Psoas muscle (tissue), 8 donors: ENCODE measurements around the gene RHOT2. TPM values are rescaled to one million over a fixed set of nuclear protein-coding genes. Genes with fewer than 3 reads are reported as not detected.

Source experiments
- ATAC-seq, 4 donors: fragments of 200-7000 bp; cut with Tn5 transposase; one replicate each; pipeline ENCODE4 v1.9.1; 2020; ENCODE audit warnings: moderate library complexity in 3 of 4, mild to moderate bottlenecking in 2 of 4
- DNase-seq, 2 donors: peaks; one replicate each; pipeline ENCODE4 v3.0.0-alpha.2; 2020
- H3K27ac ChIP-seq: fragments of 200-600 bp; one replicate; pipeline ENCODE4 v1.8.0; 2022
- H3K27me3 ChIP-seq, 3 donors: fragments of 200-600 bp in 1 of 3; one replicate each; pipeline versions ENCODE4 v1.6.1 to v1.8.0; 2013 to 2022; ENCODE audit warnings: low read length in 2 of 3, mild to moderate bottlenecking in 2 of 3, moderate library complexity in 1 of 3; ENCODE audit not compliant: insufficient read depth in 3 of 3
- H3K36me3 ChIP-seq, 2 donors: fragments of 200-600 bp in 1 of 2; one replicate each; pipeline versions ENCODE4 v1.6.1 to v1.8.0; 2013 to 2022; ENCODE audit warnings: low read depth in 1 of 2, mild to moderate bottlenecking in 1 of 2, moderate library complexity in 1 of 2; ENCODE audit not compliant: insufficient read depth in 1 of 2
- H3K4me1 ChIP-seq: fragments of 200-600 bp; one replicate; pipeline ENCODE4 v1.8.0; 2022
- H3K4me3 ChIP-seq: fragments of 200-600 bp; one replicate; pipeline ENCODE4 v1.8.0; 2022; ENCODE audit warnings: mild to moderate bottlenecking
- H3K9me3 ChIP-seq: fragments of 200-600 bp; one replicate; pipeline ENCODE4 v1.8.0; 2022
- WGBS, 3 donors: extraction: QIAGEN DNeasy Blood & Tissue Kit; methylation state at CpG; one replicate each; pipeline versions ENCODE4 v1.1.6 to v1.1.7; 2013; 5-methylcytosine and 5-hydroxymethylcytosine counted together
- intact Hi-C, 2 donors: fragments of 100-400 bp; cut with DNase I; formaldehyde crosslinking; loops; one replicate each; pipeline versions ENCODE4 v1.11.0 to v1.14.2; 2022
- polyA plus RNA-seq, 3 donors: library from polyadenylated mRNA; stranded (reverse); fragments of 200-250 nt; gene quantifications; one replicate each; pipeline ENCODE4 v1.2.3, GENCODE V29; 2013
- total RNA-seq, 4 donors: library from RNA; stranded (reverse); fragmentation: NEBNext Ultra II Directional in 2 of 4; extraction: Animal tissue kit (Norgen Biotek cat#: 25700) in 2 of 4; gene quantifications; one replicate each; pipeline versions ENCODE4 v1.2.1 to v1.2.4, GENCODE V29; 2021 to 2023
- TF ChIP-seq, protein P1 (sequence below): fragments of 200-600 bp; IDR thresholded peaks from one replicate; pipeline ENCODE4 v1.8.0; 2022; ENCODE audit warnings: antibody characterized with exemption
- donor health status: healthy with polysubstance abuse.
- donor health status: DM: no; HTN: no; CAD: no; lungs with moderate emphysema.
- donor health status: Bipolar disorder and iron deficiency.
- donor health status: healthy.
- donor health status: DM: yes; HTN: yes; CAD: no.
- donor health status: DM: no; HTN: no; CAD: no.
- donor health status: DM: no; HTN: no; CAD: no.
- donor health status: DM: yes; HTN: yes; CAD: no.

The RHOT2 gene
- total and polyA plus RNA-seq, 7 donors, result 38.8 to 75.8 (median 52.3) TPM

DNA sequence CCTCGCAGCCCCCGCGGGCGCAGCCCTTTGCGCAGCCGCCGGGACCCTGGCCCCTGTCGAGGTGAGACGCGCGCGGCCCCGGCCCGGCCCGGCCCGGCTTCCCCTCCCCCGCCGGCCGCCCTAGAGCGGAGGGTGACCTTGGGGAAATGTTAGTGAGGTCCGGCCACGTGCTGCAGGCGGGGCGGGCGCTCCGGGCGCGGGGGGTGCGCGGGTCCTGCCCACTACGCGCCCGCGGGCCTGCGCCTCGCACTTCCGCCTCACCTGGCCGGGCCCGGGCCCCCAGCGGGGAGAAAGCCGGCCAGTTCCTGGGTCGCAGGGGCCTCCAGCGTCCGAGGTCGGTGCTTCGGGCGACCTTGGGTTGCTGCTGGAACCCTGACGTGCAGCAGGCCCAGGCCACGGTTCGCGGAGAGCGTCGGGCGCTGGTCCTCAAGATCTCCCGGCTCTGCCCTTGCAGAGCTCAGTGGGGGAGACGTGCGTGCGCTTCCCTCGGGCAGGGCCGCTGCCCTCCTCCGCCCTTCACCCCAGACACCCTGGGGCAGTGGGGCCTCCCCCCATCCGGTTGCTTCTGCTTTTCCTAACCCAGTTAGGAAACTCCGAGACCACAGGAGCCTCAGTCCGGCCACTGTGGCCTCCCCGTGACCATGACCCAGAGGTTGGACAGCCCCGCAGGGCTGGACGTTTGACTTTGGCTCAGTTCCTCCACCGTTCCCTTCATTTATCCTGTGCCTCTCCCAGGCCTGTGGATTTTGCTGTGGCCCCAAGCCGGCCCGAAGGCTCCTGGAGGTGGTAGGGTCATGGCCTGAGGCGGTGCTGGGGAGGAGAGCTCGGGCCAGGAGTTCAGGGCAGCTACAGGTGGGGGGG, 25.5 kb upstream of the RHOT2 start:
- peaks cover 58% of the 10 kb centered on the region for H3K4me1 ChIP-seq
- peak overlapping the region; percentile 92 for H3K27ac ChIP-seq
- peak; percentile 51 to 52 (median 52) for ATAC-seq
- 4 to 7% (median 7%) methylated on average over 35 to 72 of the region's 72 CpGs for WGBS, 3 donors
- H3K27me3 ChIP-seq, result no peaks in the 10 kb centered on the region
- intact Hi-C loops, result no loop called here
- peak overlapping the region; percentile 88 for H3K4me3 ChIP-seq
- peaks cover 0 to 5% of the 10 kb centered on the region in 2 donors for H3K36me3 ChIP-seq
- no peaks in the 10 kb centered on the region for H3K9me3 ChIP-seq
- DNase-seq, result peak; percentile 69 to 85
- TF ChIP-seq, protein P1, sequence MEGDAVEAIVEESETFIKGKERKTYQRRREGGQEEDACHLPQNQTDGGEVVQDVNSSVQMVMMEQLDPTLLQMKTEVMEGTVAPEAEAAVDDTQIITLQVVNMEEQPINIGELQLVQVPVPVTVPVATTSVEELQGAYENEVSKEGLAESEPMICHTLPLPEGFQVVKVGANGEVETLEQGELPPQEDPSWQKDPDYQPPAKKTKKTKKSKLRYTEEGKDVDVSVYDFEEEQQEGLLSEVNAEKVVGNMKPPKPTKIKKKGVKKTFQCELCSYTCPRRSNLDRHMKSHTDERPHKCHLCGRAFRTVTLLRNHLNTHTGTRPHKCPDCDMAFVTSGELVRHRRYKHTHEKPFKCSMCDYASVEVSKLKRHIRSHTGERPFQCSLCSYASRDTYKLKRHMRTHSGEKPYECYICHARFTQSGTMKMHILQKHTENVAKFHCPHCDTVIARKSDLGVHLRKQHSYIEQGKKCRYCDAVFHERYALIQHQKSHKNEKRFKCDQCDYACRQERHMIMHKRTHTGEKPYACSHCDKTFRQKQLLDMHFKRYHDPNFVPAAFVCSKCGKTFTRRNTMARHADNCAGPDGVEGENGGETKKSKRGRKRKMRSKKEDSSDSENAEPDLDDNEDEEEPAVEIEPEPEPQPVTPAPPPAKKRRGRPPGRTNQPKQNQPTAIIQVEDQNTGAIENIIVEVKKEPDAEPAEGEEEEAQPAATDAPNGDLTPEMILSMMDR, result no peak

GRCh38 chr16:643050-643368, 24.9 kb upstream of the RHOT2 start:
- Histone ChIP-seq H3K4me1 (peaks cover 56% of the 10 kb centered on the region), H3K9me3 (no peaks in the 10 kb centered on the region), H3K36me3 (peaks cover 0 to 5% of the 10 kb centered on the region in 2 donors), H3K4me3 (peak overlapping the region; percentile 88), H3K27me3 (no peaks in the 10 kb centered on the region), H3K27ac (peak overlapping the region; percentile 92)
- intact Hi-C loops, result no loop called here
- no peak for DNase-seq
- ATAC-seq, result no peak
- TF ChIP-seq, protein P1, result no peak
- 80 to 87% (median 83%) methylated on average over 13 of the region's 13 CpGs for WGBS, 3 donors

- Histone ChIP-seq H3K36me3 (peaks cover 0 to 5% of the 10 kb centered on the region in 2 donors), H3K27ac (peak overlapping the region; percentile 93), H3K4me3 (no peak overlapping the region), H3K4me1 (peaks cover 63% of the 10 kb centered on the region), H3K9me3 (no peaks in the 10 kb centered on the region), H3K27me3 (no peaks in the 10 kb centered on the region)
- TF ChIP-seq, protein P1, result no peak
- no peak for DNase-seq
- 83 to 95% (median 88%) methylated on average over 12 of the region's 12 CpGs for WGBS, 3 donors
- intact Hi-C loops, result no loop called here
- no peak for ATAC-seq
Measured at GRCh38 chr16:644556-644955, 23.4 kb upstream of the RHOT2 start.

GRCh38 chr16:645852-646678, 21.9 kb upstream of the RHOT2 start:
- ATAC-seq (peak in 2 of 4 donors; percentile 14 to 21), DNase-seq (peak in 1 of 2 donors; percentile 80)
- Histone ChIP-seq H3K27ac (peak overlapping the region; percentile 93), H3K36me3 (peaks cover 0 to 5% of the 10 kb centered on the region in 2 donors), H3K4me1 (peaks cover 68% of the 10 kb centered on the region), H3K4me3 (peak overlapping the region; percentile 88), H3K27me3 (no peaks in the 10 kb centered on the region), H3K9me3 (no peaks in the 10 kb centered on the region)
- TF ChIP-seq, protein P1, result no peak
- intact Hi-C loops, result no loop called here
- 58 to 65% (median 59%) methylated on average over 32 of the region's 32 CpGs for WGBS, 3 donors
